Keratinocyte (primary cell): ENCODE results near the gene NIT2.

Experiments
- CTCF ChIP-seq, 3 experiments: IDR thresholded peaks in 1 of 3; conservative IDR thresholded peaks in 1 of 3; optimal IDR thresholded peaks in 1 of 3; 2 replicates in 2 of 3; 3 replicates in 1 of 3; pipeline versions ENCODE3 to v1.5.1; 2011; ENCODE audit warnings: low read length in 3 of 3, mild to moderate bottlenecking in 3 of 3, moderate library complexity in 2 of 3, control low read depth in 1 of 3, inconsistent platforms in 1 of 3; ENCODE audit not compliant: insufficient read depth in 2 of 3; ENCODE audit errors: extremely low read depth in 1 of 3
- EZH2 ChIP-seq: IDR thresholded peaks from one replicate; pipeline ENCODE4 v1.6.1; 2012; ENCODE audit warnings: inconsistent platforms, mild to moderate bottlenecking, low read length, moderate library complexity

DNA sequence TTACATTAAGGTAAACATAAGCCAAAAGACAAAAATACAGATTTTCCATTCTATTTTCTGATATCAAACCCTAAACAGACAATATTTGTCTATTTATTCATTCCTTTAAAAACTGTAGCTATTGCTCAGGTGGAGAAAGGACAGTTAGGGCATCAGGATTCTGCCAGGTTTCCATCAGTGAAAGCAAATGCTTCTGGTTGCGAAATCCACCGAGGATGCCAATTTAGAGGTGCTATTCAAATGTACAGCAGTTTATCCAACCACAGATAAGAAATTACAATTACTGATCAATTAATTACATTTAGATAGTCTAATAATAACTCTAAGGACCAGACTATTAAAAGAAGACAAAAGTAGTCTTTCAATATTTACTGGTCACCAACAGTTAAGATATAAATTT lies 62.4 kb downstream of the NIT2 start:
- TF ChIP-seq CTCF (optimal IDR thresholded peaks at IDR 0.05 in 1 of 3, IDR thresholded peaks at IDR 0.05 in 1 of 3, conservative IDR thresholded peaks at IDR 0.05 in 1 of 3; ENCODE audit: extremely low read depth in 1 of 3, insufficient read depth in 2 of 3, low read length in 3 of 3) (no peak), EZH2 (no peak)
